Testis (tissue), 2 donors: ENCODE data around the gene CDK5.

ENCODE experiments used
- CTCF ChIP-seq, 3 experiments: fragments of 450-650 bp in 2 of 3; fragments of 200-600 bp in 1 of 3; sonication (generic) in 1 of 3; IDR thresholded peaks; one replicate each; pipeline ENCODE4 v1.5.1; 2016 to 2019; ENCODE audit warnings: antibody characterized with exemption in 3 of 3, mild to moderate bottlenecking in 2 of 3, moderate library complexity in 1 of 3
- POLR2A ChIP-seq: fragments of 450-650 bp; IDR thresholded peaks from one replicate; pipeline ENCODE4 v1.6.1; 2017; ENCODE audit warnings: antibody characterized with exemption, mild to moderate bottlenecking, moderate library complexity

- TF ChIP-seq POLR2A, result no peak
- TF ChIP-seq CTCF (IDR thresholded peaks at IDR 0.05), result no peak
Observed at GRCh38 chr7:151070574-151070960, 12.9 kb upstream of the CDK5 start.
